OCI-LY7 (cell line): ENCODE measurements around the gene VPS4A. TPM values are rescaled to one million over a fixed set of nuclear protein-coding genes. Genes with fewer than 3 reads are reported as not detected.

Source experiments
- BruUV-seq: library from RNA; stranded (reverse); fragments of 400-500 nt; replicated peaks from 2 replicates; lab custom pipeline; 2021; lab: Mats Ljungman, UMichigan
- CTCF ChIA-PET: fragments of 300-600 bp; sonication (Branson Sonifier 250); formaldehyde crosslinking; loops from one replicate; lab custom pipeline; 2022; ENCODE audit warnings: antibody characterized with exemption; ENCODE audit not compliant: unreplicated experiment; lab: Charles Lee
- POLR2A ChIA-PET: fragments of 300-600 bp; sonication (Branson Sonifier 250); formaldehyde crosslinking; loops from one replicate; lab custom pipeline; 2022; ENCODE audit warnings: antibody characterized with exemption; lab: Charles Lee
- DNase-seq: peaks from one replicate; pipeline ENCODE4 v3.0.0-alpha.2; 2015; ENCODE audit warnings: low spot score
- H2AFZ ChIP-seq: fragments of 200-600 bp; sonication (generic), shearing (Covaris generic); 2 replicates; pipeline ENCODE4 v1.6.1; 2014; ENCODE audit warnings: mild to moderate bottlenecking, antibody characterized with exemption, low read length, moderate library complexity
- H3K27ac ChIP-seq: fragments of 200-600 bp; sonication (generic); 2 replicates; pipeline ENCODE4 v1.5.1; 2014; ENCODE audit warnings: mixed run types, low read depth, mild to moderate bottlenecking, moderate library complexity, low read length, inconsistent platforms; ENCODE audit not compliant: poor library complexity, severe bottlenecking
- H3K36me3 ChIP-seq: fragments of 200-600 bp; sonication (generic); 2 replicates; pipeline ENCODE4 v1.6.1; 2014; ENCODE audit warnings: mild to moderate bottlenecking, antibody characterized with exemption, low read length, moderate library complexity, mixed read lengths; ENCODE audit not compliant: insufficient read depth
- H3K4me1 ChIP-seq: fragments of 200-600 bp; sonication (generic); 2 replicates; pipeline ENCODE4 v1.5.1; 2014; ENCODE audit warnings: mild to moderate bottlenecking, low read length; ENCODE audit not compliant: insufficient read depth, poor library complexity, severe bottlenecking
- H3K4me2 ChIP-seq: fragments of 200-600 bp; sonication (generic); 2 replicates; pipeline ENCODE4 v1.6.1; 2014; ENCODE audit warnings: mild to moderate bottlenecking, low read length
- H3K4me3 ChIP-seq: fragments of 200-600 bp; sonication (generic); 2 replicates; pipeline ENCODE4 v1.5.1; 2014; ENCODE audit warnings: mild to moderate bottlenecking, low read depth, low read length; ENCODE audit not compliant: poor library complexity, severe bottlenecking
- H3K79me2 ChIP-seq: fragments of 200-600 bp; sonication (generic); 2 replicates; pipeline ENCODE4 v1.6.1; 2016; ENCODE audit warnings: low read depth, mild to moderate bottlenecking, low read length, moderate library complexity, mixed read lengths; ENCODE audit not compliant: insufficient read depth
- H3K9me2 ChIP-seq: fragments of 200-600 bp; sonication (generic); 2 replicates; pipeline ENCODE4 v1.6.1; 2016; ENCODE audit warnings: mild to moderate bottlenecking, low read length, mixed read lengths; ENCODE audit not compliant: insufficient read depth
- H3K9me3 ChIP-seq: fragments of 200-600 bp; sonication (generic); 2 replicates; pipeline ENCODE4 v1.6.1; 2014; ENCODE audit warnings: mild to moderate bottlenecking, mixed run types, low read length, mixed read lengths
- H4K20me1 ChIP-seq: fragments of 200-600 bp; sonication (generic); 2 replicates; pipeline ENCODE4 v1.6.1; 2014; ENCODE audit warnings: mild to moderate bottlenecking, antibody characterized with exemption, low read length, moderate library complexity, mixed read lengths; ENCODE audit not compliant: insufficient read depth
- EZH2phosphoT487 ChIP-seq: fragments of 200-600 bp; sonication (generic); IDR thresholded peaks from 2 replicates; pipeline ENCODE4 v1.6.1; 2018; ENCODE audit warnings: low read depth, borderline replicate concordance, mild to moderate bottlenecking, mixed run types, antibody characterized with exemption, low read length, moderate library complexity, mixed read lengths
- intact Hi-C: fragments of 100-400 bp; cut with micrococcal nuclease; formaldehyde crosslinking; loops from one replicate; pipeline ENCODE4 v1.10.0; 2022; ENCODE audit not compliant: unreplicated experiment
- total RNA-seq, 2 experiments: library from RNA; depleted of rRNA in 1 of 2; stranded (reverse); fragments of >200 nt in 1 of 2; shearing (Covaris generic) in 1 of 2; gene quantifications; 2 replicates each; pipeline ENCODE4 v1.2.3, GENCODE V29; 2014 to 2022
- TF ChIP-seq, protein P1 (sequence below): fragments of 200-600 bp; sonication (generic); conservative IDR thresholded peaks from 2 replicates; pipeline ENCODE4 v1.5.1; 2014; ENCODE audit warnings: mild to moderate bottlenecking, antibody characterized with exemption, low read length, moderate library complexity, mixed read lengths

The VPS4A gene
- total RNA-seq, 2 experiments from 2014 or later, result 33.3 to 33.7 TPM

DNA sequence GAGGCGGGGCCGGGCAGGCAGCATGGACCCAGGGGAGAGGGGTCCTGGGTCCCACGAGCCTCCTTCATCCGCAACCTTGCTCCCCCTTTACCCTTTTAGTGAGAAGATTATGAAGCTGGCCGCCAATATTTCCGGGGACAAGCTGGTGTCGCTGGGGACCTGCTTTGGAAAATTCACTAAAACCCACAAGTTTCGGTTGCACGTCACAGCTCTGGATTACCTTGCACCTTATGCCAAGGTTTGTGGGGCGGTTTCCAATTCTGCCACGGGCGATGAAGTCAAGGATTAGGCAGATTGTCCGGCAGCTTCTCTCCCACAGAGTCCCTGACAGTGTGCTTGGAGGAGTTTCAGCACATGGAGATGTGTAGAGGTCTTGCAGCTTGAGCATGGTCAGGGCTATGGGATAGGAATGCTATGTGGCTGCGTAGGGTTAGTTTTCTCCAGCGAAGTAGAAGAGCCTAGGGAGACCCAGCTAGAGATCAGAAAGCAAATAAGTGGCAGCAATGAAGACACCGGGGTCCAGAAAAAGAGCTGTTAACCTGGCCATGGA, 29.0 kb downstream of the VPS4A start:
- BruUV-seq, result TSS peak; percentile 73
- H3K79me2 ChIP-seq, result peaks cover 57% of the 10 kb centered on the region
- peak overlapping the region; percentile 94 for H3K4me3 ChIP-seq

GRCh38 chr16:69344171-69344570, 33.0 kb downstream of the VPS4A start:
- POLR2A ChIA-PET, result interaction anchor here (0.5 to 1.6 kb wide), 3 partner anchors 8 to 1069 kb away, joined by 3 to 5 read pairs (median 4); no protein-coding TSS in a partner anchor
- peaks cover 39% of the 10 kb centered on the region for H3K79me2 ChIP-seq
- H4K20me1 ChIP-seq, result peaks cover 9% of the 10 kb centered on the region; the same call in 1 of the 2 replicates
- H3K36me3 ChIP-seq, result peaks cover 76% of the 10 kb centered on the region
- H3K27ac ChIP-seq, result no peak overlapping the region
- H3K9me2 ChIP-seq, result no peaks in the 10 kb centered on the region
- peaks cover 20% of the 10 kb centered on the region for H3K4me1 ChIP-seq
- no peak for DNase-seq
- TF ChIP-seq EZH2phosphoT487, result no peak
- TF ChIP-seq, protein P1, sequence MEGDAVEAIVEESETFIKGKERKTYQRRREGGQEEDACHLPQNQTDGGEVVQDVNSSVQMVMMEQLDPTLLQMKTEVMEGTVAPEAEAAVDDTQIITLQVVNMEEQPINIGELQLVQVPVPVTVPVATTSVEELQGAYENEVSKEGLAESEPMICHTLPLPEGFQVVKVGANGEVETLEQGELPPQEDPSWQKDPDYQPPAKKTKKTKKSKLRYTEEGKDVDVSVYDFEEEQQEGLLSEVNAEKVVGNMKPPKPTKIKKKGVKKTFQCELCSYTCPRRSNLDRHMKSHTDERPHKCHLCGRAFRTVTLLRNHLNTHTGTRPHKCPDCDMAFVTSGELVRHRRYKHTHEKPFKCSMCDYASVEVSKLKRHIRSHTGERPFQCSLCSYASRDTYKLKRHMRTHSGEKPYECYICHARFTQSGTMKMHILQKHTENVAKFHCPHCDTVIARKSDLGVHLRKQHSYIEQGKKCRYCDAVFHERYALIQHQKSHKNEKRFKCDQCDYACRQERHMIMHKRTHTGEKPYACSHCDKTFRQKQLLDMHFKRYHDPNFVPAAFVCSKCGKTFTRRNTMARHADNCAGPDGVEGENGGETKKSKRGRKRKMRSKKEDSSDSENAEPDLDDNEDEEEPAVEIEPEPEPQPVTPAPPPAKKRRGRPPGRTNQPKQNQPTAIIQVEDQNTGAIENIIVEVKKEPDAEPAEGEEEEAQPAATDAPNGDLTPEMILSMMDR, result no peak
- H3K9me3 ChIP-seq, result no peaks in the 10 kb centered on the region
- intact Hi-C loops, result no loop called here
- CTCF ChIA-PET, result no interaction called here
- H2AFZ ChIP-seq, result no peak overlapping the region
- BruUV-seq, result no TSS peak
- no peak overlapping the region for H3K4me2 ChIP-seq
- no peak overlapping the region for H3K4me3 ChIP-seq

More for the DNA sequence above, 29.0 kb downstream of the VPS4A start:
- ChIA-PET CTCF (interaction anchor here (0.6 kb wide), 1 partner anchor 205 kb away, joined by 3 read pairs; no protein-coding TSS in a partner anchor), POLR2A (interaction anchor here (0.8 to 2.7 kb wide), 5 partner anchors 11 to 21 kb away, joined by 3 to 11 read pairs (median 4); no protein-coding TSS in a partner anchor)
- TF ChIP-seq, protein P1, result no peak
- no peak for TF ChIP-seq EZH2phosphoT487
- H3K4me2 ChIP-seq, result peak overlapping the region; percentile 84
- H3K36me3 ChIP-seq, result peaks cover 66% of the 10 kb centered on the region
- H3K4me1 ChIP-seq, result peaks cover 32% of the 10 kb centered on the region
- intact Hi-C loops, result no loop called here
- no peaks in the 10 kb centered on the region for H3K9me3 ChIP-seq
- H4K20me1 ChIP-seq, result peaks cover 9% of the 10 kb centered on the region; the same call in 1 of the 2 replicates
- H2AFZ ChIP-seq, result peak overlapping the region; percentile 59; the same call in 1 of the 2 replicates
- no peak for DNase-seq
- no peaks in the 10 kb centered on the region for H3K9me2 ChIP-seq
- peak overlapping the region; percentile 77 for H3K27ac ChIP-seq

- Histone ChIP-seq H3K27ac (no peak overlapping the region), H3K9me3 (no peaks in the 10 kb centered on the region), H4K20me1 (peaks cover 9% of the 10 kb centered on the region; the same call in 1 of the 2 replicates), H3K9me2 (no peaks in the 10 kb centered on the region), H3K79me2 (peaks cover 25% of the 10 kb centered on the region), H3K36me3 (peaks cover 75% of the 10 kb centered on the region), H3K4me3 (no peak overlapping the region), H3K4me2 (no peak overlapping the region), H3K4me1 (peaks cover 15% of the 10 kb centered on the region), H2AFZ (no peak overlapping the region)
- intact Hi-C loops, result no loop called here
- POLR2A ChIA-PET, result interaction anchor here (0.7 to 1.2 kb wide), 2 partner anchors 10 to 212 kb away, joined by 3 to 9 read pairs; no protein-coding TSS in a partner anchor
- TF ChIP-seq, protein P1, result no peak
- TF ChIP-seq EZH2phosphoT487, result no peak
- DNase-seq, result no peak
- CTCF ChIA-PET, result no interaction called here
- BruUV-seq, result no TSS peak
Measured at GRCh38 chr16:69345923-69346322, 34.8 kb downstream of the VPS4A start.
